Cardiac muscle cell (in vitro differentiated cells and primary cell): ENCODE measurements around the gene KRT27. TPM values are rescaled to one million over a fixed set of nuclear protein-coding genes. Genes with fewer than 3 reads are reported as not detected.

Experiments
- DNase-seq, 2 donors: peaks; one replicate each; pipeline versions ENCODE4 v3.0.0 to v3.0.0-alpha.2; 2010 to 2017; ENCODE audit warnings: low read depth in 1 of 2, low spot score in 1 of 2
- H3K27ac ChIP-seq: fragments of 200-600 bp; sonication (generic); 2 replicates; pipeline ENCODE4 v1.5.1; 2016
- H3K27me3 ChIP-seq: fragments of 200-600 bp; sonication (generic); 2 replicates; pipeline ENCODE4 v1.6.0; 2016; ENCODE audit warnings: control low read depth
- H3K36me3 ChIP-seq: fragments of 200-600 bp; sonication (generic); 2 replicates; pipeline ENCODE4 v1.5.1; 2016; ENCODE audit warnings: control low read depth
- H3K4me1 ChIP-seq: fragments of 200-600 bp; sonication (generic); 2 replicates; pipeline ENCODE4 v1.8.1; 2017; ENCODE audit warnings: low read depth, mild to moderate bottlenecking, mixed run types
- H3K4me3 ChIP-seq: fragments of 200-600 bp; sonication (generic); 2 replicates; pipeline ENCODE4 v1.5.1; 2016; ENCODE audit warnings: mild to moderate bottlenecking
- H3K9me3 ChIP-seq: fragments of 200-600 bp; sonication (generic); 2 replicates; pipeline ENCODE4 v1.5.1; 2017; ENCODE audit warnings: low read depth, mild to moderate bottlenecking, control low read depth
- polyA plus RNA-seq: library from polyadenylated mRNA; unstranded; fragments of >200 nt; fragmentation: Nextera tagmentation; extraction: Ambion mirVana; gene quantifications from 2 replicates; pipeline ENCODE4 v1.2.1, GENCODE V29; 2016
- total RNA-seq: library from RNA; depleted of rRNA; stranded (reverse); fragments of >200 nt; gene quantifications from 2 replicates; pipeline ENCODE4 v1.2.3, GENCODE V29; 2016
- TF ChIP-seq, protein P1 (sequence below): IDR thresholded peaks from 2 replicates; pipeline ENCODE4 v1.5.1; 2012; ENCODE audit warnings: low read depth, mild to moderate bottlenecking, low read length

The KRT27 gene
- total and polyA plus RNA-seq, 2 experiments from 2014 or later, result not detected

- DNase-seq, result peak; percentile 73 to 85
- Histone ChIP-seq H3K27ac (no peak overlapping the region), H3K9me3 (no peaks in the 10 kb centered on the region), H3K4me3 (no peak overlapping the region), H3K27me3 (peaks cover 81% of the 10 kb centered on the region), H3K4me1 (no peaks in the 10 kb centered on the region), H3K36me3 (no peaks in the 10 kb centered on the region)
- TF ChIP-seq, protein P1, sequence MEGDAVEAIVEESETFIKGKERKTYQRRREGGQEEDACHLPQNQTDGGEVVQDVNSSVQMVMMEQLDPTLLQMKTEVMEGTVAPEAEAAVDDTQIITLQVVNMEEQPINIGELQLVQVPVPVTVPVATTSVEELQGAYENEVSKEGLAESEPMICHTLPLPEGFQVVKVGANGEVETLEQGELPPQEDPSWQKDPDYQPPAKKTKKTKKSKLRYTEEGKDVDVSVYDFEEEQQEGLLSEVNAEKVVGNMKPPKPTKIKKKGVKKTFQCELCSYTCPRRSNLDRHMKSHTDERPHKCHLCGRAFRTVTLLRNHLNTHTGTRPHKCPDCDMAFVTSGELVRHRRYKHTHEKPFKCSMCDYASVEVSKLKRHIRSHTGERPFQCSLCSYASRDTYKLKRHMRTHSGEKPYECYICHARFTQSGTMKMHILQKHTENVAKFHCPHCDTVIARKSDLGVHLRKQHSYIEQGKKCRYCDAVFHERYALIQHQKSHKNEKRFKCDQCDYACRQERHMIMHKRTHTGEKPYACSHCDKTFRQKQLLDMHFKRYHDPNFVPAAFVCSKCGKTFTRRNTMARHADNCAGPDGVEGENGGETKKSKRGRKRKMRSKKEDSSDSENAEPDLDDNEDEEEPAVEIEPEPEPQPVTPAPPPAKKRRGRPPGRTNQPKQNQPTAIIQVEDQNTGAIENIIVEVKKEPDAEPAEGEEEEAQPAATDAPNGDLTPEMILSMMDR, result peak; percentile 94
Measured at GRCh38 chr17:40803617-40804082, 21.3 kb upstream of the KRT27 start.

DNA sequence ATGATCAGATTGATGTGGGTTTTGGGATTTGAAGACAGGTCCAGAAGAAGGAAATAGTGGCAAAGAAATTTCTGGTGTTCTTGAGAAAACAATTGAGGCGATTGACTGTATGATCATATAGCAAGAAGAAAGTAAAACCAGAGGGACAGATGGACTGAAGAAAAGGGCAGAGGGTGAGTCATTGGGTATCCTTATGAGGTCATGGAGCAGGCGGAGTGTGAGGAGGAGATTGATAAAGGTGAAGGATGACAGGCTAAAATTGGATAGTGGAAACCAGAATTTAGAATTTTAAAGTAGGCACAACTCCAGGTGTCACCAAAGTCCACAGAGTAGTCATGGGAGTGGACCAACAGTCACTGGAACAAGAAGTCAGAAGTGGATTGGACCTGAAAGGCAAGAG is 18.8 kb upstream of the KRT27 start:
- Histone ChIP-seq H3K27ac (no peak overlapping the region), H3K4me1 (no peaks in the 10 kb centered on the region), H3K4me3 (no peak overlapping the region), H3K9me3 (no peaks in the 10 kb centered on the region), H3K36me3 (no peaks in the 10 kb centered on the region), H3K27me3 (peaks cover 65% of the 10 kb centered on the region)
- TF ChIP-seq, protein P1, result no peak
- no peak for DNase-seq

DNA sequence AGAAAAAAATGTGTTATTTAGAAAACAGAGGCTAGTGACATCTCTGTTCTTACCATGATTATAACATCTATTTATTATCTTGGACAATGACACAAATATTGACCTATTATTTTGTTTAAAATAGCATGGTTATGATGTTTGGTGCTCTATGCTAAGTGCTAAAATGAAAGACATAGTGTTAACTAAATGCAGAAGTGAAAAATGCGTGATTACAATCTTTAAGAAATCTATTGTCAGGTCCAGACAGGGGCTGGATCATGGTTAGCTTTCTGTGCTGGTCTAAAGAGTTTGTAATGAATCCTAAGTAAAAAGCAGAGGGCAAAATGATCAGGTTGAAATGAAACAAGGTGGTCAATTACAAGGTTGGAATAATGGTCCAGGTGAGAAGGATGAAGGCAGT is 18.0 kb upstream of the KRT27 start:
- Histone ChIP-seq H3K4me1 (no peaks in the 10 kb centered on the region), H3K36me3 (no peaks in the 10 kb centered on the region), H3K4me3 (no peak overlapping the region), H3K9me3 (no peaks in the 10 kb centered on the region), H3K27ac (no peak overlapping the region), H3K27me3 (peaks cover 66% of the 10 kb centered on the region)
- TF ChIP-seq, protein P1, result no peak
- DNase-seq, result no peak

DNA sequence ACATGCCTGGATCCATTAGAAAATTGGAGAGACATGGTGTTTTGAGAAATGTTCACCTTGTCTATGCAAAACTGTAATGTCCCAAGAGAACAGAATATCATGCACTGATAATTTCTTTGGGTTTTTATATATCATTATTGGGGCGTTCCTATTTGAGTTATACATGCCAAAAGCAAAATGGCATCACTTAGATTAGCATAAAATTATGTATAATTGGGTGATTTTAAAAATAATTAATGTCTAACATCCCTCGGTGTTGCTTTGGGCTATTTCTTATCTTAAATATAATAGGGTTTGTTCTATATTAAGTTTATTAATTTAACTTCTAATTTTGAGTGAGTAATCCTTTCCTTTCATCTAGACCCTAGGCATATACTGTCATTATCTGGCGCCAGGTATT is 17.5 kb upstream of the KRT27 start, which contains the start of gene KRT28:
TSS of gene KRT28 (minus strand) at position 101 of the 400 bp plus-strand sequence. CDS start at position 35, 66 bp downstream.
- peaks cover 62% of the 10 kb centered on the region for H3K27me3 ChIP-seq
- H3K4me3 ChIP-seq, result no peak within 1 kb of the TSS
- no peaks in the 10 kb centered on the region for H3K36me3 ChIP-seq
- no peaks in the 10 kb centered on the region for H3K9me3 ChIP-seq
- TF ChIP-seq, protein P1, result no peak
- no peak for DNase-seq
- H3K4me1 ChIP-seq, result no peaks in the 10 kb centered on the region
- no peak within 1 kb of the TSS for H3K27ac ChIP-seq

DNA sequence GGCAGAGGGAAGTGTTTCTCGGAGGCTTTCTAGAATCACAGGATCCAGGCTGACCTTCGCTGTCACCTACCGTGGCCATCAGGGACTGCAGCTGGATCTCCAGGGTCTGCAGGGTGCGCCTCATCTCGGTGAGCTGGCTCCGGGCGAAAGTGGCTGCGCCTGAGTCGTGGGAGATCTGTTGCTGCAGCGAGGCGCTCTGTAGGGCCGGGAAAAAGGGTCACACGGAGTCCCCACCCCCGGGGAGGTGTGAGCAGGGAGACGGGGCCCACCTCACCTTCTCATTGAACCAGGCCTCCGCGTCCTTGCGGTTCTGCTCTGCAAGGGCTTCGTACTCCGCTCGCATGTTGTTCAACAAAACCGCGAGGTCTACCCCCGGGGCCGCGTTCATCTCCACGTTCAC is 14.5 kb upstream of the KRT27 start:
- H3K4me1 ChIP-seq, result no peaks in the 10 kb centered on the region
- DNase-seq, result no peak

More for the DNA sequence above, 14.5 kb upstream of the KRT27 start:
- TF ChIP-seq, protein P1, result no peak
- no peaks in the 10 kb centered on the region for H3K9me3 ChIP-seq
- H3K36me3 ChIP-seq, result no peaks in the 10 kb centered on the region
- H3K27me3 ChIP-seq, result peaks cover 53% of the 10 kb centered on the region
- no peak overlapping the region for H3K4me3 ChIP-seq
- no peak overlapping the region for H3K27ac ChIP-seq
